ENCODE data around the gene PIGW.

DNA sequence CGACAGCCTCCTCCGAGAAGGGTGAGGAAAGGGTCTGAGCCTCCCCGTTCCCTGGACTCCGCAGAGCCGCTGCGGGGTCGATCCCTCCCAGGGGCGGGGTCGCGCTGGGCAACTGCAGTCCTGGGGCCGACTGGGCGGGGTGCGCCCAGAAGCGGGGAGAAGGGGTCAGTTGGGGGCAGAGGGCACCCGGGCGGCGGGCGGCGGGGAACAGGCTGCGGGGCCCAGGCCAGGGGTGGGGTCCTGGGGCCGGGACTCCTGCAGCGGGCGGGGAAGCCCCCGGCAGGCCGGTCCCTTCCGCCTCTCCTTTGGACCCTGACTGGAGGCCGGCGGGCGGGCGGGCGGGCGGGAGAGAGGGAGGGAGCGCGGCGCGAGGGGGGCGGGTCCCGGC, 10.3 kb downstream of the PIGW start:
- TF ChIP-seq POLR2A (IDR thresholded peaks at IDR 0.05; ENCODE audit: low read depth) (no peak), POLR2AphosphoS5 (IDR thresholded peaks at IDR 0.05) (no peak), EP300 (IDR thresholded peaks at IDR 0.05) (no peak)
- TF ChIP-seq, protein P1, sequence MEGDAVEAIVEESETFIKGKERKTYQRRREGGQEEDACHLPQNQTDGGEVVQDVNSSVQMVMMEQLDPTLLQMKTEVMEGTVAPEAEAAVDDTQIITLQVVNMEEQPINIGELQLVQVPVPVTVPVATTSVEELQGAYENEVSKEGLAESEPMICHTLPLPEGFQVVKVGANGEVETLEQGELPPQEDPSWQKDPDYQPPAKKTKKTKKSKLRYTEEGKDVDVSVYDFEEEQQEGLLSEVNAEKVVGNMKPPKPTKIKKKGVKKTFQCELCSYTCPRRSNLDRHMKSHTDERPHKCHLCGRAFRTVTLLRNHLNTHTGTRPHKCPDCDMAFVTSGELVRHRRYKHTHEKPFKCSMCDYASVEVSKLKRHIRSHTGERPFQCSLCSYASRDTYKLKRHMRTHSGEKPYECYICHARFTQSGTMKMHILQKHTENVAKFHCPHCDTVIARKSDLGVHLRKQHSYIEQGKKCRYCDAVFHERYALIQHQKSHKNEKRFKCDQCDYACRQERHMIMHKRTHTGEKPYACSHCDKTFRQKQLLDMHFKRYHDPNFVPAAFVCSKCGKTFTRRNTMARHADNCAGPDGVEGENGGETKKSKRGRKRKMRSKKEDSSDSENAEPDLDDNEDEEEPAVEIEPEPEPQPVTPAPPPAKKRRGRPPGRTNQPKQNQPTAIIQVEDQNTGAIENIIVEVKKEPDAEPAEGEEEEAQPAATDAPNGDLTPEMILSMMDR (IDR thresholded peaks at IDR 0.05), result no peak

All from esophagus muscularis mucosa (tissue), 4 donors.